K562 (cell line): ENCODE data around the gene ATP5F1D. TPM values are rescaled to one million over a fixed set of nuclear protein-coding genes. Genes with fewer than 3 reads are reported as not detected.

Source experiments
- ATAC-seq: fragments of 200-7000 bp; cut with Tn5 transposase; 3 replicates; pipeline ENCODE4 v1.9.1; 2020; ENCODE audit warnings: moderate library complexity
- BruUV-seq: library from RNA; stranded (reverse); fragments of 400-500 nt; replicated peaks from 2 replicates; lab custom pipeline; 2021; lab: Mats Ljungman, UMichigan
- CTCF ChIA-PET: fragments of 300-600 bp; formaldehyde crosslinking; extraction: SDS; loops from one replicate; lab custom pipeline; 2021; ENCODE audit warnings: low intra/inter-chr PET ratio; lab: Yijun Ruan, JAX
- POLR2A ChIA-PET: fragments of 300-600, 350-650 bp; sonication (Branson Sonifier 250); formaldehyde crosslinking; extraction: SDS; loops from one replicate; lab custom pipeline; 2021; ENCODE audit warnings: antibody characterized with exemption, inconsistent platforms; lab: Yijun Ruan, JAX
- DNase-seq, 4 experiments: peaks; one replicate each; pipeline versions ENCODE4 v3.0.0 to v3.0.0-alpha.2; 2011 to 2018; ENCODE audit warnings: low spot score in 3 of 4, mixed read lengths in 3 of 4; ENCODE audit errors: extremely low read depth in 1 of 4
- FAIRE-seq: peaks from 2 replicates; lab custom pipeline; 2011; peaks lifted over from hg19 to GRCh38; lab: Jason Lieb, UNC
- H2AFZ ChIP-seq: 2 replicates; pipeline ENCODE4 v1.6.0; 2011; ENCODE audit warnings: low read depth, low read length, control low read depth, inconsistent platforms
- H3K27ac ChIP-seq: fragments of 200-600 bp; 3 replicates; pipeline ENCODE4 v1.8.0; 2011; ENCODE audit warnings: low read depth, mild to moderate bottlenecking, control low read depth, inconsistent platforms, low read length, moderate library complexity, mixed read lengths; ENCODE audit errors: extremely low read depth
- H3K27me3 ChIP-seq, 2 experiments: fragments of 300-600 bp in 1 of 2; 2 replicates in 1 of 2; 3 replicates in 1 of 2; pipeline versions ENCODE4 v1.6.0 to v1.8.0; 2011; ENCODE audit warnings: inconsistent platforms in 2 of 2, low read length in 2 of 2, mild to moderate bottlenecking in 1 of 2, mixed read lengths in 1 of 2, moderate library complexity in 1 of 2; ENCODE audit not compliant: control insufficient read depth in 2 of 2, insufficient read depth in 2 of 2
- H3K36me3 ChIP-seq: fragments of 300-600 bp; 3 replicates; pipeline ENCODE4 v1.8.0; 2011; ENCODE audit warnings: mild to moderate bottlenecking, low read length, inconsistent platforms; ENCODE audit not compliant: control insufficient read depth, insufficient read depth
- H3K4me1 ChIP-seq, 2 experiments: fragments of 200-600 bp in 1 of 2; replicated peaks in 1 of 2; 2 replicates in 1 of 2; 3 replicates in 1 of 2; pipeline versions ENCODE4 v1.5.1 to v1.8.0; 2011; ENCODE audit warnings: inconsistent platforms in 2 of 2, low read length in 2 of 2, mild to moderate bottlenecking in 1 of 2, mixed read lengths in 1 of 2, moderate library complexity in 1 of 2; ENCODE audit not compliant: control insufficient read depth in 2 of 2, insufficient read depth in 2 of 2
- H3K4me2 ChIP-seq: 2 replicates; pipeline ENCODE4 v1.6.1; 2011; ENCODE audit warnings: low read length, control low read depth, inconsistent platforms, mixed read lengths; ENCODE audit not compliant: insufficient read depth
- H3K4me3 ChIP-seq: fragments of 200-600 bp; sonication (generic), shearing (Covaris generic); 2 replicates; pipeline ENCODE4 v1.5.1; 2016; ENCODE audit warnings: control low read depth, inconsistent platforms
- H3K79me2 ChIP-seq: fragments of 200-600 bp; 3 replicates; pipeline ENCODE4 v1.8.0; 2011; ENCODE audit warnings: low read length, inconsistent platforms; ENCODE audit not compliant: control insufficient read depth, insufficient read depth
- H3K9ac ChIP-seq, 2 experiments: 2 replicates each; pipeline versions ENCODE4 v1.6.0 to v1.6.1; 2011; ENCODE audit warnings: low read depth in 2 of 2, low read length in 2 of 2, control low read depth in 1 of 2, inconsistent platforms in 1 of 2, mild to moderate bottlenecking in 1 of 2, mixed read lengths in 1 of 2; ENCODE audit not compliant: insufficient read depth in 1 of 2
- H3K9me1 ChIP-seq: one replicate; pipeline ENCODE4 v1.6.0; 2011; ENCODE audit warnings: inconsistent platforms, mild to moderate bottlenecking, low read length, moderate library complexity; ENCODE audit not compliant: control insufficient read depth, insufficient read depth
- H3K9me3 ChIP-seq: replicated peaks from 2 replicates; pipeline ENCODE4 v1.5.1; 2011; ENCODE audit warnings: low read depth, low read length, inconsistent platforms; ENCODE audit not compliant: control insufficient read depth, insufficient read depth
- H4K20me1 ChIP-seq: replicated peaks from 2 replicates; pipeline ENCODE4 v1.6.1; 2011; ENCODE audit warnings: low read length, inconsistent platforms, mixed read lengths; ENCODE audit not compliant: control insufficient read depth, insufficient read depth
- DDX20 ChIP-seq: fragments of 450-650 bp; IDR thresholded peaks from 2 replicates; pipeline ENCODE4 v1.6.1; 2016; ENCODE audit warnings: missing genetic modification characterization, low read depth, mild to moderate bottlenecking, missing compliant biosample characterization, moderate library complexity
- GATAD2A ChIP-seq: fragments of 450-650 bp; IDR thresholded peaks from 2 replicates; pipeline ENCODE4 v1.6.1; 2017
- GATAD2B ChIP-seq: fragments of 450-650 bp; IDR thresholded peaks from 2 replicates; pipeline ENCODE4 v1.6.1; 2017; ENCODE audit warnings: mild to moderate bottlenecking, borderline replicate concordance
- KDM5B ChIP-seq: fragments of 200-600 bp; sonication (generic); IDR thresholded peaks from 2 replicates; pipeline ENCODE4 v1.6.1; 2012; ENCODE audit warnings: low read depth, mild to moderate bottlenecking, moderate library complexity, low read length, control low read depth, inconsistent platforms; ENCODE audit not compliant: insufficient replicate concordance
- POLR2A ChIP-seq: fragments of 450-650 bp; conservative IDR thresholded peaks from 2 replicates; pipeline ENCODE4 v1.6.1; 2016
- POLR2AphosphoS2 ChIP-seq: IDR thresholded peaks from 2 replicates; pipeline ENCODE4 v1.6.1; 2012; ENCODE audit warnings: low read length, improper control_type of control experiment
- POLR2G ChIP-seq: fragments of 200-400 bp; formaldehyde crosslinking; IDR thresholded peaks from 2 replicates; pipeline ENCODE4 v1.6.1; 2017; ENCODE audit warnings: low read depth, mild to moderate bottlenecking, antibody characterized with exemption, low read length, moderate library complexity
- RBFOX2 ChIP-seq: fragments of 200-400 bp; formaldehyde crosslinking; IDR thresholded peaks from 2 replicates; pipeline ENCODE4 v1.6.1; 2017; ENCODE audit warnings: low read depth, mild to moderate bottlenecking, low read length, moderate library complexity
- RBM25 ChIP-seq: fragments of 200-400 bp; formaldehyde crosslinking; IDR thresholded peaks from 2 replicates; pipeline ENCODE4 v1.6.1; 2018; ENCODE audit warnings: low read length, low read depth, moderate library complexity; ENCODE audit not compliant: severe bottlenecking
- SAP30 ChIP-seq: fragments of 200-600 bp; sonication (generic); IDR thresholded peaks from 2 replicates; pipeline ENCODE4 v1.6.1; 2012; ENCODE audit warnings: borderline replicate concordance, low read depth, mild to moderate bottlenecking, moderate library complexity, low read length, control low read depth, inconsistent platforms; ENCODE audit not compliant: insufficient read depth, poor library complexity, severe bottlenecking
- SUPT5H ChIP-seq: fragments of 450-650 bp; IDR thresholded peaks from 2 replicates; pipeline ENCODE4 v1.6.1; 2016
- ZNF79 ChIP-seq: fragments of 250-450 bp; sonication (Bioruptor Pico); IDR thresholded peaks from 2 replicates; pipeline ENCODE4 v1.4.0; 2020; ENCODE audit warnings: low read depth, mild to moderate bottlenecking, moderate library complexity
- ZNF830 ChIP-seq: fragments of 250-450 bp; sonication (Bioruptor Pico); IDR thresholded peaks from 2 replicates; pipeline ENCODE4 v1.5.0; 2021; ENCODE audit warnings: mild to moderate bottlenecking
- WGBS: fragments of 100-300 bp; shearing (Covaris generic); methylation state at CpG from one replicate; pipeline ENCODE4 v1.1.6; 2016; ENCODE audit warnings: low coverage, mixed read lengths; ENCODE audit not compliant: insufficient coverage; ENCODE audit errors: missing lambda C conversion rate; 5-methylcytosine and 5-hydroxymethylcytosine counted together
- in situ Hi-C: fragments of 300-500 bp; cut with MboI; formaldehyde crosslinking; loops from 4 replicates; pipeline ENCODE4 v1.15.0; 2018; ENCODE audit warnings: inconsistent platforms, mixed read lengths
- intact Hi-C: fragments of 100-400 bp; cut with micrococcal nuclease; formaldehyde crosslinking; loops from 2 replicates; pipeline ENCODE4 v1.14.2; 2022
- polyA plus RNA-seq, 8 experiments: library from polyadenylated mRNA; depleted of rRNA in 4 of 8; stranded (reverse) in 5 of 8; unstranded in 3 of 8; fragments of >200 nt; fragmentation: Nextera tagmentation in 2 of 8; fragmentation: Illumina TruSeq in 1 of 8; extraction: Ambion mirVana in 2 of 8; extraction: Trizol in 1 of 8; gene quantifications; 2 replicates each; pipeline versions ENCODE4 v1.2.1 to v1.2.3, GENCODE V29; 2011 to 2014; ENCODE audit warnings: inconsistent platforms in 1 of 8, missing spikeins in 1 of 8
- total RNA-seq, 7 experiments: library from RNA; depleted of rRNA in 6 of 7; stranded (reverse); fragments of >200 nt in 6 of 7; fragmentation: Illumina TruSeq in 2 of 7; extraction: Trizol in 2 of 7; gene quantifications; 2 replicates each; pipeline versions ENCODE4 v1.2.1 to v1.2.3, GENCODE V29; 2011 to 2021; ENCODE audit warnings: low replicate concordance in 1 of 7
- TF ChIP-seq, protein P1 (sequence below): fragments of 250-450 bp; sonication (Bioruptor Pico); IDR thresholded peaks from 2 replicates; pipeline ENCODE4 v1.9.0; 2021; ENCODE audit warnings: mild to moderate bottlenecking
- TF ChIP-seq, protein P2 (sequence below): fragments of 250-450 bp; sonication (Bioruptor Pico); IDR thresholded peaks from 2 replicates; pipeline ENCODE4 v1.5.0; 2022; ENCODE audit warnings: mild to moderate bottlenecking
- TF ChIP-seq, protein P3 (sequence below): sonication (generic); formaldehyde crosslinking; IDR thresholded peaks from 2 replicates; pipeline ENCODE4 v1.9.0; 2022; ENCODE audit warnings: mild to moderate bottlenecking, missing genetic modification reagents
- TF ChIP-seq, protein P4 (sequence below), 2 experiments: IDR thresholded peaks; 2 replicates each; pipeline ENCODE4 v1.6.1; 2011; ENCODE audit warnings: borderline replicate concordance in 1 of 2, control low read depth in 1 of 2, low read depth in 1 of 2, low read length in 1 of 2, mild to moderate bottlenecking in 1 of 2, mixed read lengths in 1 of 2, moderate library complexity in 1 of 2; ENCODE audit not compliant: insufficient read depth in 1 of 2, insufficient read length in 1 of 2, poor library complexity in 1 of 2, severe bottlenecking in 1 of 2; ENCODE audit errors: extremely low read depth in 1 of 2

ATP5F1D gene
- total and polyA plus RNA-seq, 9 of the 15 experiments (the other 6 are each of a cell fraction or from before 2014, with no cell fraction given) = 3.9 to 409 (median 36.8) TPM

DNA sequence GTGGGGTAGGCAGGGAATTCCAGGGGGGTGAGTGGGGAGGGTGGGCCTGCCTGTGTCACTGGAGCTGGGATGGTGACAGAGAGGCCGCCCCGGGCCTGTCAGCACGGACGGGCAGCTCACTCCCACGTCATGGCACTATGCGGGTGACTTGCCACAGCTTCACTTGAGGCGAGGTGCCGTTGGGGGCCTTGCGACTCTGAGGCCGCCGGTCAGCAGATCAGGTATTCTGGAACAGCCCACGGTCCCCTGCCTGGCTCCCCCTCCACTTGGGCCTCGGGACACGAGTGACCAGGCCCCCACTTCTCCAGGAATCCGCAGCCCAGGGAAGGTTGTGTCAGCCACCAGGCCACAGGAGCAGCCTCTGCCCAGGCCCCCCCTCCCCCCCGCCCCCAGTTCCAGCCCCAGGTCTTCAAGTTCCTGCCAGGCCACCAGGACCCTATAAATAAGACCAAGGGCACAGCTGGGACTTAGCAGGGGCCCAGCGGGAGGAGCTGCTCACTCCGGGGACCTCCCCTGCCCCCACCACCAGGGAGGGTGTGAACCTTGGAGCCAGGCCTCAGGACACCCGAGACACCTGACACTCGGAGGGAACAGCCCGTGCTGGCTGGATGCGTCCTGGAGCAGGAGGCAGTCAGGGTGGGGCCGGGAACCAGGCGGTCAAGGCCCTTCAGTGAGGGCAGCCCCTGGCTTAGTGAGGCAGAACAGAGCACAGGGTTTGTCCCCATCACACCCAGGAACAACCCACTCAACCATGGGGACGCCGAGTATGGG, 4.1 kb downstream of the ATP5F1D start:
- no peak for ATAC-seq
- peak; percentile 20; the same call in 1 of the 2 replicates for TF ChIP-seq SUPT5H
- TF ChIP-seq POLR2G = peak; percentile 77
- TF ChIP-seq ZNF79 (CRISPR knock-in tag) = no peak
- no peak for TF ChIP-seq GATAD2A
- TF ChIP-seq SAP30 = peak; percentile 6
- TF ChIP-seq POLR2A = peak; percentile 40; the same call in 1 of the 2 replicates
- TF ChIP-seq, protein P1, sequence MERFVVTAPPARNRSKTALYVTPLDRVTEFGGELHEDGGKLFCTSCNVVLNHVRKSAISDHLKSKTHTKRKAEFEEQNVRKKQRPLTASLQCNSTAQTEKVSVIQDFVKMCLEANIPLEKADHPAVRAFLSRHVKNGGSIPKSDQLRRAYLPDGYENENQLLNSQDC (CRISPR knock-in tag) = no peak
- TF ChIP-seq POLR2AphosphoS2 = peak; percentile 69; the same call in 1 of the 2 replicates
- TF ChIP-seq RBFOX2 = peak; percentile 28; the same call in 1 of the 2 replicates
- TF ChIP-seq, protein P2, sequence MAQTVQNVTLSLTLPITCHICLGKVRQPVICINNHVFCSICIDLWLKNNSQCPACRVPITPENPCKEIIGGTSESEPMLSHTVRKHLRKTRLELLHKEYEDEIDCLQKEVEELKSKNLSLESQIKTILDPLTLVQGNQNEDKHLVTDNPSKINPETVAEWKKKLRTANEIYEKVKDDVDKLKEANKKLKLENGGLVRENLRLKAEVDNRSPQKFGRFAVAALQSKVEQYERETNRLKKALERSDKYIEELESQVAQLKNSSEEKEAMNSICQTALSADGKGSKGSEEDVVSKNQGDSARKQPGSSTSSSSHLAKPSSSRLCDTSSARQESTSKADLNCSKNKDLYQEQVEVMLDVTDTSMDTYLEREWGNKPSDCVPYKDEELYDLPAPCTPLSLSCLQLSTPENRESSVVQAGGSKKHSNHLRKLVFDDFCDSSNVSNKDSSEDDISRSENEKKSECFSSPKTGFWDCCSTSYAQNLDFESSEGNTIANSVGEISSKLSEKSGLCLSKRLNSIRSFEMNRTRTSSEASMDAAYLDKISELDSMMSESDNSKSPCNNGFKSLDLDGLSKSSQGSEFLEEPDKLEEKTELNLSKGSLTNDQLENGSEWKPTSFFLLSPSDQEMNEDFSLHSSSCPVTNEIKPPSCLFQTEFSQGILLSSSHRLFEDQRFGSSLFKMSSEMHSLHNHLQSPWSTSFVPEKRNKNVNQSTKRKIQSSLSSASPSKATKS = no peak
- no peak for TF ChIP-seq ZNF830 (CRISPR knock-in tag)
- TF ChIP-seq, protein P3, sequence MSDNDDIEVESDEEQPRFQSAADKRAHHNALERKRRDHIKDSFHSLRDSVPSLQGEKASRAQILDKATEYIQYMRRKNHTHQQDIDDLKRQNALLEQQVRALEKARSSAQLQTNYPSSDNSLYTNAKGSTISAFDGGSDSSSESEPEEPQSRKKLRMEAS = 0 out of 2 replicates have a peak, but pooled peaks have one; percentile 21
- no peak for TF ChIP-seq RBM25
- peak; percentile 21 for TF ChIP-seq KDM5B
- no peak for TF ChIP-seq DDX20 (tag)
- TF ChIP-seq, protein P4, sequence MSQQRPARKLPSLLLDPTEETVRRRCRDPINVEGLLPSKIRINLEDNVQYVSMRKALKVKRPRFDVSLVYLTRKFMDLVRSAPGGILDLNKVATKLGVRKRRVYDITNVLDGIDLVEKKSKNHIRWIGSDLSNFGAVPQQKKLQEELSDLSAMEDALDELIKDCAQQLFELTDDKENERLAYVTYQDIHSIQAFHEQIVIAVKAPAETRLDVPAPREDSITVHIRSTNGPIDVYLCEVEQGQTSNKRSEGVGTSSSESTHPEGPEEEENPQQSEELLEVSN (IDR thresholded peaks at IDR 0.05; ENCODE audit: borderline replicate concordance in 1 of 2, extremely low read depth in 1 of 2, insufficient read depth in 1 of 2, insufficient read length in 1 of 2, low read depth in 1 of 2, low read length in 1 of 2, poor library complexity in 1 of 2, severe bottlenecking in 1 of 2) = peak in 1 of 2 experiments; percentile 44
- no peak for TF ChIP-seq GATAD2B

More for the DNA sequence above, 4.1 kb downstream of the ATP5F1D start:
- no peak overlapping the region for H2AFZ ChIP-seq
- peaks cover 4% of the 10 kb centered on the region for H3K9me1 ChIP-seq
- in situ Hi-C loops (loop anchor here (25.0 kb wide), 1 partner anchor 483 kb away; the partner anchor contains the start of gene MISP), intact Hi-C loops (no loop called here)
- 66% methylated on average over 18 of the region's 26 CpGs for WGBS
- no peak overlapping the region for H3K4me3 ChIP-seq
- peaks cover 47 to 95% of the 10 kb centered on the region in 2 experiments for H3K4me1 ChIP-seq
- no peak overlapping the region for H3K4me2 ChIP-seq
- BruUV-seq = no TSS peak
- no peak for DNase-seq
- H3K27ac ChIP-seq = peak overlapping the region; percentile 69; the same call in 1 of the 3 replicates
- peaks cover 42% of the 10 kb centered on the region; the same call in 2 of the 3 replicates for H3K36me3 ChIP-seq
- H3K79me2 ChIP-seq = peaks cover 54% of the 10 kb centered on the region
- FAIRE-seq = no peak
- no peaks in the 10 kb centered on the region for H3K9me3 ChIP-seq
- peak overlapping the region in 1 of 2 experiments; percentile 98; a peak in 2 of 4 replicates for H3K9ac ChIP-seq
- H3K27me3 ChIP-seq = no peaks in the 10 kb centered on the region
- H4K20me1 ChIP-seq = 0 out of 2 replicates have a peak, but pooled peaks cover 5% of the 10 kb centered on the region
- ChIA-PET POLR2A (interaction anchor here (0.6 to 5.6 kb wide), 3 partner anchors 23 to 31 kb away, joined by 3 to 90 read pairs (median 4); partner anchors contain the start of gene CIRBP), CTCF (interaction anchor here (4.5 kb wide), 1 partner anchor 22 kb away, joined by 51 read pairs; no protein-coding TSS in a partner anchor)
